ENCODE data around the gene SPDYE1. TPM values are rescaled to one million over a fixed set of nuclear protein-coding genes. Genes with fewer than 3 reads are reported as not detected.
"Not testable (repeated sequence)": the region's sequence is repeated elsewhere in the genome, so short reads cannot be mapped to it uniquely, and the experiment has no call there.

SPDYE1 gene, protein sequence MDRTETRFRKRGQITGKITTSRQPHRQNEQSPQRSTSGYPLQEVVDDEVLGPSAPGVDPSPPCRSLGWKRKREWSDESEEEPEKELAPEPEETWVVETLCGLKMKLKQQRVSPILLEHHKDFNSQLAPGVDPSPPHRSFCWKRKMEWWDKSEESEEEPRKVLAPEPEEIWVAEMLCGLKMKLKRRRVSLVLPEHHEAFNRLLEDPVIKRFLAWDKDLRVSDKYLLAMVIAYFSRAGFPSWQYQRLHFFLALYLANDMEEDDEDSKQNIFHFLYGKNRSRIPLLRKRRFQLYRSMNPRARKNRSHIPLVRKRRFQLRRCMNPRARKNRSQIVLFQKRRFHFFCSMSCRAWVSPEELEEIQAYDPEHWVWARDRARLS
- total RNA-seq: not detected
- long read RNA-seq, partial matches to known transcripts: 0 of 21 reads
- long read RNA-seq, other reads (novel, unspliced or antisense): 21 of 21 reads

DNA sequence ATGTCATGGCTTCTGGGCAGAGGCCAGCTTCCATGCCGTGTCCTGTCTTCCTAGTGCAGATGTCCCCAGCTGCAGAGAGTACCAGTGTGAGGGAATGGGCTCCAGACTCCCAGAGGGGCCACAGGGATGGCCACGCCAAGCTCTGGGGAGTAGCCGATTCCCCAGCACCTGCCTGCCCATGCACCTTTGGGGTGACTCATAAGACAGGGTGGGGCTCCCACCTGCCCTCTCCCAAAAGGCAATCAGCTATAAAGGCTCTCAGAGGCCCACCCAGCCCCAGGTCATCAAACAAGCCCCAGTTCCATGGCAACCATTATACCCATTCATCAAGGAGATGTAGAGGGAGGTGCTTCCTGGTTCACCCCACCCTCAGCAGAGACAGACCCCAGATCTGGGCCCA lies at the start of gene SPDYE1:
Gene SPDYE1 (plus strand): TSS at position 366 of the 400 bp plus-strand sequence. CDS start 2,053 bp downstream, outside the sequence.
- DNase-seq; H3K4me3 ChIP-seq; H3K9me3 ChIP-seq; H3K36me3 ChIP-seq; H3K27me3 ChIP-seq (ENCODE audit: low read depth); ATAC-seq; H3K4me1 ChIP-seq; H3K27ac ChIP-seq; intact Hi-C loops (cut with DNase I): not testable (repeated sequence)

DNA sequence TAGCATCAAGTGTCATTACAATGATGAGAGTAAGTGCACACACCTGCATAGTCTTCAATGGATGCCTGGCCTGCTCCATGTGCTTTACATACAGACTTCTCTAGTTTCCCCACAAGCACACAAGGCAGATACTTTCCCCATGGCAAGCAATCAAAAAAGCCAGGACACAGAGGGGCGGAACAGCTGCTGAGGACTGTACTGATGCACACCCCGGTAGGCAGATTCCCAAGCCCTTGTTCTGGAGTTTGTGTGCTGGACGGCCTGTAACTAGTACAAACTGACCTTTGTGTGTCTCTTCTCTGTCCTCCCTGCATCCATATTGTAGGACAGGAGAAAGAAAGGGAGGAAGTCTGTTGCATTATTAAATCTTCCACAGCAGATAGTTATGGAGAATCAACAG lies 45.7 kb upstream of the SPDYE1 start:
- no peaks in the 10 kb centered on the region for H3K9me3 ChIP-seq
- no peak for DNase-seq
- ATAC-seq: no peak

DNA sequence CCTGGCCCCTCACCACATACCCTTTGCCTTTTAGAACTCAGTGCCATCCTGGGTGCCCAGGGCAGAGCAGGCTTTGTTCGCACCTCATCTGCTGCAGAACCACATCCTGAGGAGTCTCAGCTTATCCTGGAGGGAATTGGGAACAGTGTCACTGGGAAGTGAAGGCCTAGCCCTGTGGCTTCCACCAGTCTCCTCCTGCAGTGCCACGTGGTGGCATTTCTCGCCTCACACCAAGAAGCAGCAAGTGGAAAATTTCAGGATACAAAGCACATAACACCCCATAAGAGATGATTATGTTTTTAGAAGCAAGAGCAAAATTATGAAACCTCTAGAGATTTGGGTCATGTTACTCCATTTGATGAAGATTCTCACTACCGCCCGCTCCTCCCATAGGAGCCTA lies 44.6 kb upstream of the SPDYE1 start:
- H3K4me1 ChIP-seq: no peaks in the 10 kb centered on the region
- ATAC-seq (no peak), DNase-seq (no peak)
- H3K4me3 ChIP-seq: no peak overlapping the region
- peaks cover 70% of the 10 kb centered on the region for H3K36me3 ChIP-seq
- H3K9me3 ChIP-seq: no peaks in the 10 kb centered on the region
- no peaks in the 10 kb centered on the region for H3K27me3 ChIP-seq (ENCODE audit: low read depth)
- intact Hi-C loops (cut with DNase I): no loop called here
- TF ChIP-seq, protein P1, sequence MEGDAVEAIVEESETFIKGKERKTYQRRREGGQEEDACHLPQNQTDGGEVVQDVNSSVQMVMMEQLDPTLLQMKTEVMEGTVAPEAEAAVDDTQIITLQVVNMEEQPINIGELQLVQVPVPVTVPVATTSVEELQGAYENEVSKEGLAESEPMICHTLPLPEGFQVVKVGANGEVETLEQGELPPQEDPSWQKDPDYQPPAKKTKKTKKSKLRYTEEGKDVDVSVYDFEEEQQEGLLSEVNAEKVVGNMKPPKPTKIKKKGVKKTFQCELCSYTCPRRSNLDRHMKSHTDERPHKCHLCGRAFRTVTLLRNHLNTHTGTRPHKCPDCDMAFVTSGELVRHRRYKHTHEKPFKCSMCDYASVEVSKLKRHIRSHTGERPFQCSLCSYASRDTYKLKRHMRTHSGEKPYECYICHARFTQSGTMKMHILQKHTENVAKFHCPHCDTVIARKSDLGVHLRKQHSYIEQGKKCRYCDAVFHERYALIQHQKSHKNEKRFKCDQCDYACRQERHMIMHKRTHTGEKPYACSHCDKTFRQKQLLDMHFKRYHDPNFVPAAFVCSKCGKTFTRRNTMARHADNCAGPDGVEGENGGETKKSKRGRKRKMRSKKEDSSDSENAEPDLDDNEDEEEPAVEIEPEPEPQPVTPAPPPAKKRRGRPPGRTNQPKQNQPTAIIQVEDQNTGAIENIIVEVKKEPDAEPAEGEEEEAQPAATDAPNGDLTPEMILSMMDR (IDR thresholded peaks at IDR 0.05): no peak
- H3K27ac ChIP-seq: no peak overlapping the region

More for the DNA sequence above, 45.7 kb upstream of the SPDYE1 start:
- Histone ChIP-seq H3K27me3 (ENCODE audit: low read depth) (no peaks in the 10 kb centered on the region), H3K27ac (no peak overlapping the region), H3K4me3 (no peak overlapping the region), H3K36me3 (peaks cover 70% of the 10 kb centered on the region), H3K4me1 (no peaks in the 10 kb centered on the region)
- TF ChIP-seq, protein P1 (IDR thresholded peaks at IDR 0.05): no peak
- intact Hi-C loops (cut with DNase I): no loop called here

DNA sequence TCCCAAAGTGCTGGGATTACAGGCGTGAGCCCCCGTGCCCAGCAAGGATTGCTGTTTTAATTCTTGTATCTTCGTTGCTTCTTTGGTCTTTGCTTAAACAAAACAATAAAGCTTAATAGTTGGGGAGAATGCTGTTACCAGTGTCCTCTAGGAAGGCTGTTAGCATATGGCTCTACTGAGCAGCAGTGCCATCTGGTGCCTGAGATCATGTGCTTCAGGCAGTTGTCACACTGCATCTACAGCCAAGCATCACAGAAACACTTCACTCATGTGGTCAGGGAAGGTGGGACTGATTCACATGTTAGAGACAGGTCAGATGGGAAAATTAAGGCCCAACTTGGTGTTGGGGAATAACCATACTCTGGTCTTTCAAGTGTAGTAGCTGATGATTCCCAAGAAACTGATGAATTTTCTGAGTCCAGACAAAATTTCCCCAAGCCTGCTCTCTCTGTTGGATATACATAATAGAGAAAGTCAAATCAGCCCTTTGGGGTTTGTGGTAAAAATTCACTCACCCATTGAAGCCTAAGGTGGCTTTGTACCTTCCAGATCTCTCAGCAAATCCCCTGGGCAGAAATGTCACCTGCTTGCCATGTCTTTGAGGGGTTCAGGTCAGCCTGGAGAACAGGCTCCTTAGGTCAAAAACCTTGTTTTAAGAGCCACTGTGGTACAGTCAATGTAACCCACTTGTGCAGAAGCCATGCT lies 43.0 kb upstream of the SPDYE1 start:
- no peak overlapping the region for H3K27ac ChIP-seq
- peaks cover 54% of the 10 kb centered on the region for H3K36me3 ChIP-seq
- TF ChIP-seq, protein P1 (IDR thresholded peaks at IDR 0.05): peak; percentile 30
- intact Hi-C loops (cut with DNase I): no loop called here
- H3K9me3 ChIP-seq: no peaks in the 10 kb centered on the region
- DNase-seq (no peak), ATAC-seq (no peak)
- no peak overlapping the region for H3K4me3 ChIP-seq
- H3K27me3 ChIP-seq (ENCODE audit: low read depth): no peaks in the 10 kb centered on the region
- no peaks in the 10 kb centered on the region for H3K4me1 ChIP-seq

DNA sequence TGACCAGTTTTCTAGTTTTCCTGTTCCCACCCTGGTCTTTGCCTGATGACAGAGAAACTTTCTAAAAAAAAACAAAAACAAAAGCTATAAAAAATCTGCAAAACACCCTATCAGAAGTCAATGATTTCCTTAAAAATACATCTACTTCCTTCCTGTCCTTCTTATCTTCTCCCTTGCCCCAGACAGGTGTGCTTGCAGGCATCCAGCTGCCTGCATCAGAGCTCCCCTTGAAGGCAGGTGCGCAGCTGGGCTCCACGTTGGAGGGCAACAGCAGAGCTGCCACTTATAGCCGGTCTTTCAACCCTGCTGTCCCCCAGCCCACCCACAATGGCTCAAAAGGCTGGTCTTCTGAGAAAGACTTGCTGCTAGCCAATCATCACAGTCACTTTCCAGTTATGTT lies 41.7 kb upstream of the SPDYE1 start:
- DNase-seq: no peak
- no peak overlapping the region for H3K4me3 ChIP-seq
- no peaks in the 10 kb centered on the region for H3K4me1 ChIP-seq
- TF ChIP-seq, protein P1 (IDR thresholded peaks at IDR 0.05): no peak
- ATAC-seq: no peak
- no peaks in the 10 kb centered on the region for H3K27me3 ChIP-seq (ENCODE audit: low read depth)
- H3K27ac ChIP-seq: no peak overlapping the region
- no peaks in the 10 kb centered on the region for H3K9me3 ChIP-seq
- peaks cover 40% of the 10 kb centered on the region for H3K36me3 ChIP-seq
- intact Hi-C loops (cut with DNase I): no loop called here

DNA sequence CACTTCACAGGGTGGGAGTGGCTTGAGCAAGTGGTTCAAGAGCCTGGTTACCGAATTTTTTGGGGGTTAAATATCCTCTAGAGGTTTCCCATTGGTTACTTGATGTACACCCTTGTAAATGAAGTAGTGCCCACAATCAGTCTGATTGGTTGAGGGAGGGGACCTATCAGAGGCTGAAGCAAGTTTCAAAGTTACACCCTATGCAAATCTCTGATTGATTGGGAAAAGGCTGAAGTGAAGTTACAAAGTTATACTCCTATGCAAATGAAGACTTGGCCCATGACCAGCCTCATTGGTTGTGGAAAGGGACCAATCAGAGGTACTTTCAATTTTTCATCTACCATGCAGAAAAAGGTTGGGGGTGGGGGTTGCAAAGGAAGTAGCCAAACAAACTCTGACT lies 36.8 kb upstream of the SPDYE1 start:
- no peak overlapping the region for H3K4me3 ChIP-seq
- H3K4me1 ChIP-seq: no peaks in the 10 kb centered on the region
- no peak overlapping the region for H3K27ac ChIP-seq
- TF ChIP-seq, protein P1 (IDR thresholded peaks at IDR 0.05): no peak
- H3K27me3 ChIP-seq (ENCODE audit: low read depth): no peaks in the 10 kb centered on the region
- DNase-seq (no peak), ATAC-seq (no peak)
- intact Hi-C loops (cut with DNase I): no loop called here
- no peaks in the 10 kb centered on the region for H3K9me3 ChIP-seq
- peaks cover 7% of the 10 kb centered on the region for H3K36me3 ChIP-seq

DNA sequence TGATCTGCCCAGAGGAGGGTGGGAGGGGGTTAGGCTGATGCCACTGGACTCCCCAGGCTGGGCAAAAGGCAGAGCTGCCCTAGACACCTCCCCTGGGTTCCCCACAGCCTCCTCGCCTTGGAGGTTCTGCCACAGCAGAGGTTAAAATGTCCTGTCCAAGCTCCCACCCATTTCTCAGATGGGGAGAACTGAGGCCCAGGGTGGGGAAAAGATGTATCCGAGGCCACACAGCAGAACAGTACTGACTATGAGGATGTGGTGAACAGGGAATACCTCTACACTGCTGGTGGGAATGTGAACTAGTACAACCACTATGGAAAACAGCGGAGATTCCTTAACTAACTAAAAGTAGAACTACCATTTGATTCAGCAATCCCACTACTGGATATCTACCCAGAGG lies 31.3 kb upstream of the SPDYE1 start:
- ATAC-seq; DNase-seq; intact Hi-C loops (cut with DNase I): not testable (repeated sequence)

DNA sequence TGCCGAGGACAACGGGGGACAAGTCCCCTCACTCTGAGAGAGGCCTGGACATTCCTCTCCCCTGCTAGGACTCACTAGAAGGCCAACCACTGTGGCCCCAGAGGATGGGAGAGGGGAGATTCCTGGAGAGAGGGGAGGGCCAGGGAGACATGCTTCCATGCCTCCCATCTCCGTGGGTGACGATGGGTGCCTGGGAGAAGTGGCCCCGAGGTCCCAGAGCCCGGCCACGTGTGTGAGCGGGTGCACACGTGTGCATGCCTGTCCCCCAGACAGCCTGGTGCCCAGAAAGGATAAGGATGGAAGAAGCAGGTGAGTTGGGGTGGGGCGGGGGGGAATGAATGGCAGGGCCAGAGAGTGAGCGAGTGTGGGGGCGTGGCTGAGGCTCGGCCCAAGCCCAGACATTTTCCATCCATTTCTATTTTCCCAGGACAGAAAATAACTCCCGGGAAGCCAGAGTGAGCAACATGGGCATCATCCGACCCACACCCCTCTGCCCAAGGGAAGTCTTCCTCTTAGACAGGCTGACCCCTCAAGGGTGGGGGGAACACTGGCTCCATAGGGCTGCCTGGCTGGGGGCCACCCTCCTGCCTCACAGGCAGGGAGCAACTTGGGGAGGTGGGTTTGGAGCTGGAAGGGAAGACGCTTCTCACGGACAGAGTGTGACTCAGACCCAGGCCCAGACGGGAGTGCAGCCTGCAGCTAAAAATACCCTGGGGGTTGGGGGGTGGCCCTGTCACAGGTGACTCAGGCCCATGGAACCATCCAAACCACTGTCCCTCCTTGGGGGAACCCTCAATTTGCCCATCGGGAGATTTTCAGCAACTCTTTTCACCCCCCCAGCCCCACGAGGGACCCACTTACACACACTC lies 29.3 kb upstream of the SPDYE1 start:
- H3K9me3 ChIP-seq; intact Hi-C loops (cut with DNase I); H3K36me3 ChIP-seq; H3K4me3 ChIP-seq; H3K27me3 ChIP-seq (ENCODE audit: low read depth); DNase-seq; H3K27ac ChIP-seq; H3K4me1 ChIP-seq: not testable (repeated sequence)
- peak in 1 of 2 donors; percentile 8 for ATAC-seq

More for the DNA sequence above, 31.3 kb upstream of the SPDYE1 start:
- not testable (repeated sequence) for H3K4me1 ChIP-seq; H3K27ac ChIP-seq; H3K9me3 ChIP-seq; H3K36me3 ChIP-seq; H3K27me3 ChIP-seq (ENCODE audit: low read depth); H3K4me3 ChIP-seq
